OCI-LY1 (cell line): Measurements from ENCODE around the gene CTCFL.

ENCODE experiments used
- CTCF ChIP-seq: fragments of 200-600 bp; sonication (generic), shearing (Covaris generic); IDR thresholded peaks from 2 replicates; pipeline ENCODE4 v1.5.1; 2017; ENCODE audit warnings: mild to moderate bottlenecking, antibody characterized with exemption, low read length, moderate library complexity, mixed read lengths
- EZH2 ChIP-seq: fragments of 200-600 bp; sonication (generic), shearing (Covaris generic); IDR thresholded peaks from 2 replicates; pipeline ENCODE4 v1.8.0; 2017; ENCODE audit warnings: borderline replicate concordance, mixed run types, mild to moderate bottlenecking, antibody characterized with exemption, low read length, moderate library complexity, mixed read lengths

- TF ChIP-seq CTCF (no peak), EZH2 (no peak)
Measured at GRCh38 chr20:57524511-57525176, at the start of gene CTCFL.
